H1 (cell line): ENCODE measurements around the gene MBNL1. TPM values are rescaled to one million over a fixed set of nuclear protein-coding genes. Genes with fewer than 3 reads are reported as not detected.

ENCODE experiments used
- CTBP2 ChIP-seq: IDR thresholded peaks from 2 replicates; pipeline ENCODE4 v1.7.0; 2011; ENCODE audit warnings: borderline replicate concordance, mild to moderate bottlenecking, moderate library complexity, mixed read lengths, low read length; ENCODE audit not compliant: insufficient read depth, insufficient read length
- GABPA ChIP-seq: IDR thresholded peaks from 2 replicates; pipeline ENCODE4 v1.6.1; 2011; ENCODE audit warnings: mild to moderate bottlenecking, low read length, moderate library complexity, borderline replicate concordance; ENCODE audit not compliant: insufficient read depth
- SRF ChIP-seq: IDR thresholded peaks from 2 replicates; pipeline ENCODE4 v1.6.1; 2011; ENCODE audit warnings: mild to moderate bottlenecking, low read depth, low read length, moderate library complexity
- polyA plus RNA-seq, 7 experiments: library from polyadenylated mRNA; depleted of rRNA in 3 of 7; stranded (reverse) in 5 of 7; unstranded in 2 of 7; fragments of >200 nt in 5 of 7; fragments of 200-250 nt in 2 of 7; gene quantifications; 1 replicate in 5 of 7; 2 replicates in 1 of 7; 4 replicates in 1 of 7; pipeline versions ENCODE4 v1.2.1 to v1.2.3, GENCODE V29; 2011 to 2013; ENCODE audit warnings: missing spikeins in 2 of 7, mixed read lengths in 2 of 7
- total RNA-seq: library from RNA; stranded (reverse); fragmentation: NEBNext Ultra II Directional; extraction: Animal tissue kit (Norgen Biotek cat#: 25700); gene quantifications from 2 replicates; pipeline ENCODE4 v1.2.1, GENCODE V29; 2021

The MBNL1 gene
- total and polyA plus RNA-seq, 2 of the 8 experiments (the other 6 are each of a cell fraction or from before 2014, with no cell fraction given): 5.0 to 16.4 TPM

GRCh38 chr3:152346058-152346457 lies 77.3 kb downstream of the MBNL1 start (continued):
- TF ChIP-seq SRF (no peak), CTBP2 (no peak), GABPA (no peak)
- TF ChIP-seq, all 59 proteins: peak for 0
